ENCODE measurements around the gene ALDH16A1.

Gene ALDH16A1

GRCh38 chr19:49453013-49453756 is at the start of gene ALDH16A1:
Gene ALDH16A1 (plus strand): TSS chr19:49453225. CDS start chr19:49453332, 107 bp downstream.
- DNase-seq: peak; percentile 93

GRCh38 chr19:49403404-49404187 is 49.4 kb upstream of the ALDH16A1 start:
- no peak for DNase-seq

- DNase-seq: no peak
Measured at GRCh38 chr19:49407079-49407478, 45.9 kb upstream of the ALDH16A1 start.

GRCh38 chr19:49407482-49408015 is 45.5 kb upstream of the ALDH16A1 start:
- no peak for DNase-seq

- no peak for DNase-seq
Measured at GRCh38 chr19:49408816-49409440, 44.1 kb upstream of the ALDH16A1 start.

GRCh38 chr19:49409441-49410029 is 43.5 kb upstream of the ALDH16A1 start:
- no peak for DNase-seq

GRCh38 chr19:49411681-49412326 is 41.2 kb upstream of the ALDH16A1 start:
- no peak for DNase-seq

GRCh38 chr19:49413348-49413747 is 39.7 kb upstream of the ALDH16A1 start:
- no peak for DNase-seq

- DNase-seq: no peak
Measured at GRCh38 chr19:49414256-49414655, 38.8 kb upstream of the ALDH16A1 start.

GRCh38 chr19:49415102-49415809 is 37.8 kb upstream of the ALDH16A1 start:
- no peak for DNase-seq

- DNase-seq: no peak
Measured at GRCh38 chr19:49415810-49416200, 37.2 kb upstream of the ALDH16A1 start.

GRCh38 chr19:49417088-49417487 is 35.9 kb upstream of the ALDH16A1 start:
- DNase-seq: no peak

- DNase-seq: no peak
Measured at GRCh38 chr19:49418511-49418910, 34.5 kb upstream of the ALDH16A1 start.

GRCh38 chr19:49419173-49419572 is 33.9 kb upstream of the ALDH16A1 start:
- no peak for DNase-seq

- DNase-seq: no peak
Measured at GRCh38 chr19:49420227-49420626, 32.8 kb upstream of the ALDH16A1 start.

GRCh38 chr19:49421039-49421877 is 31.8 kb upstream of the ALDH16A1 start:
- no peak for DNase-seq

- DNase-seq: no peak
Measured at GRCh38 chr19:49421878-49422202, 31.2 kb upstream of the ALDH16A1 start.

- DNase-seq: no peak
Measured at GRCh38 chr19:49422407-49423070, 30.5 kb upstream of the ALDH16A1 start.

- no peak for DNase-seq
Measured at GRCh38 chr19:49423071-49423984, 29.7 kb upstream of the ALDH16A1 start, which contains the start of gene PTH2. Gene PTH2 (minus strand): TSS chr19:49423441. CDS start chr19:49423339, 102 bp downstream.
